KG1 (cell line): ENCODE data around the gene INSRR.

ENCODE experiments used
- DNase-seq: peaks from one replicate; lab custom pipeline; 2025; lab: John Stamatoyannopoulos, UW

INSRR gene

DNA sequence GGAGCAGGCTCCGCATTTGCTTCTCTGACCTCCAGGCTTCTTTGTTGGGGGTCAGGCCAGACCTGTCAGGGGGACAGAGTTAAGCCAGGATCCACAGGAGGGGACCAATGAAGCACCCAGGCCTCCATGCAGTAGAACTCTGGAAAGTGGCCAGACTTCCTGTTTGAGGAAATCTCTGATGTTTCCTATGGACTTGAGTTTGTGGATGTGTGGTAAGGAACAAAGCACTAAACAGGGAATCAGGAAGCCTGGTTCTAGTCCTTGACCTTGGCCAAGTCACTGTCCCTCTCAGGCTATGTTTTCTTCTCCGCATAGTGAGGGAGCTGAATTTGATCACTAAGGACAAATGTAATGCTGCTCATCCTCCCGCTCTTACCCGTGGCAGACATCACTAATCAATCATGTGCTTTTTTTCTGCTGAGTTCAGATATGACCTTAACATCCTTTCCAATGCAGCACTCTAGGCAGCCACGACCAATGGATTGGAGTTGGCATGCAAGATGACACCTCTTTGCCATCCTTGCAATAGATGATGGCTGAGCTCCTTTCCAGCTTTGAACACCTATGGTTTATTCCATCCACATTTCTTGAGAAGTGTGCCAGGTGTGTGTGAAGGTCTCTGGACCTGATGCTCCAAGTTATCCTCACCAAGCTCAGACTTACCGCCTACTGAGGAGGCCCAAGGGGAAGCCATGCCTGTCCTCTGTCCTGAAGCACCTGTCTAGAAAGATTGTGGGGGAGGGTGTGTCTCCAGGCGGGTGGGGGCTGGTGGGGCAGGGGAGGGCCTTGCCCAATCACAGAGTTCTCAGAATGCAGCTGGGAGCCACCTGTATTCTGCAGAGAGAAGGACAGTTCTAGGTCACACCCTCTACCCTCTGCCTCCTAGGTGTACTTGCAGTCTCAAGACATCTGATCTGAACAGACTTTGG, 52.1 kb downstream of the INSRR start:
- DNase-seq = no peak

GRCh38 chr1:156805766-156806511, 53.0 kb downstream of the INSRR start:
- DNase-seq = no peak

GRCh38 chr1:156804572-156805243, 54.2 kb downstream of the INSRR start:
- no peak for DNase-seq

- no peak for DNase-seq
Observed at GRCh38 chr1:156804026-156804425, 54.9 kb downstream of the INSRR start.

DNA sequence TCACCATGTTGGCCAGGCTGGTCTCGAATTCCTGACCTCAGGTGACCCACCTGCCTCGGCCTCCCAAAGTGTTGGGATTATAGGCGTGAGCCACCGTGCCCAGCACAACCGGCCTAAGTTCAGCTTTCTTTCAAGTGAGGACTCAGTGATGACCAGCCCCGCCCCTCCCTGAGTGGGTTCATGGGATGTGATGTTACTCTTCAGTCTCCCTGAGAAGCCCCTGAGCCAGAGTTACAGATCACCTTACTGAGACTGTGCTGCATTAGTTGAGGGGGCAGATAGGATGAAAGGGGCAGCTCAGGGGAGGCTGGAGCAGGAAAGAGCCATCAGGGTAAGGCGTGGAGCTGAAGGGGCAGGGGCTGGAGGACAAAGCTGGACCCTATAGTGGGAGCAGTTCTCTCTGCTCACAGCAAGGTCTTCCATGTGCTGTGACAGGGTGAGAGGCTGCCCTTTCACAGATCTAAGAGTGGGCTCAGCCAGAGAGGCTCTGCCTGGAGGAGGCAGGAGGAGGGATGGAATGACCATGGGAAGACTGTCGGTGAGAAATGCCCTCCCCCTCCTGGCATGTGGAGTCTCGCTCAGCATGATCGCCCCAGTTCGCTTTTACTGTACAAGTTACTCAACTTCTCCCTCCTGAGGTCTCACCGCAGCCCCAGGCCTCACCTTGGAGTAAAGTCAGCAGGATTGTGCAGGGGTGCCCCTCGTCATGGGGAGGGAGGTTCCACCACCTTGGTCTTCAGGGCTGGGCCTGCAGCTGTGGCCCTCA, 55.6 kb downstream of the INSRR start:
- DNase-seq = no peak

GRCh38 chr1:156802421-156802935, 56.4 kb downstream of the INSRR start:
- DNase-seq = no peak

- no peak for DNase-seq
Observed at GRCh38 chr1:156801409-156802121, 57.4 kb downstream of the INSRR start.

- DNase-seq = peak; percentile 10
Observed at GRCh38 chr1:156797212-156797871, 61.6 kb downstream of the INSRR start.

GRCh38 chr1:156796340-156797097, 62.4 kb downstream of the INSRR start:
- DNase-seq = no peak

GRCh38 chr1:156795787-156796186, 63.1 kb downstream of the INSRR start:
- no peak for DNase-seq

GRCh38 chr1:156795374-156795733, 63.6 kb downstream of the INSRR start:
- no peak for DNase-seq

GRCh38 chr1:156794506-156795373, 64.2 kb downstream of the INSRR start:
- DNase-seq = no peak
